BLaER1 (cell line): ENCODE results near the gene PRCC.

Source experiments
- H3K27ac ChIP-seq: shearing (Covaris generic); formaldehyde crosslinking; 2 replicates; pipeline ENCODE4 v1.8.1; 2022
- H3K27me3 ChIP-seq: shearing (Covaris generic); formaldehyde crosslinking; 2 replicates; pipeline ENCODE4 v1.8.1; 2022
- H3K36me3 ChIP-seq: shearing (Covaris generic); formaldehyde crosslinking; 2 replicates; pipeline ENCODE4 v1.8.1; 2022
- H3K4me1 ChIP-seq: shearing (Covaris generic); formaldehyde crosslinking; 2 replicates; pipeline ENCODE4 v1.8.1; 2022
- H3K4me2 ChIP-seq: shearing (Covaris generic); formaldehyde crosslinking; 2 replicates; pipeline ENCODE4 v1.8.1; 2022
- H3K4me3 ChIP-seq: shearing (Covaris generic); formaldehyde crosslinking; 2 replicates; pipeline ENCODE4 v1.8.1; 2022
- H3K9ac ChIP-seq: shearing (Covaris generic); formaldehyde crosslinking; 2 replicates; pipeline ENCODE4 v1.8.1; 2022
- H3K9me3 ChIP-seq: shearing (Covaris generic); formaldehyde crosslinking; 2 replicates; pipeline ENCODE4 v1.8.1; 2022
- H4K20me1 ChIP-seq: shearing (Covaris generic); formaldehyde crosslinking; 2 replicates; pipeline ENCODE4 v1.8.1; 2022
- Cebpa-rat ChIP-seq: shearing (Covaris generic); IDR thresholded peaks from 2 replicates; pipeline ENCODE4 v1.8.1; 2022

Gene PRCC

GRCh38 chr1:156804026-156804425 lies 36.7 kb downstream of the PRCC start:
- peak overlapping the region; percentile 30; the same call in 1 of the 2 replicates for H3K27ac ChIP-seq
- peak overlapping the region; percentile 36 for H3K4me2 ChIP-seq
- peaks cover 20% of the 10 kb centered on the region for H4K20me1 ChIP-seq
- H3K9me3 ChIP-seq: no peaks in the 10 kb centered on the region
- H3K4me1 ChIP-seq: peaks cover 63% of the 10 kb centered on the region
- H3K27me3 ChIP-seq: no peaks in the 10 kb centered on the region
- H3K36me3 ChIP-seq: peaks cover 56% of the 10 kb centered on the region
- H3K4me3 ChIP-seq: no peak overlapping the region
- no peak for TF ChIP-seq Cebpa-rat
- no peak overlapping the region for H3K9ac ChIP-seq

DNA sequence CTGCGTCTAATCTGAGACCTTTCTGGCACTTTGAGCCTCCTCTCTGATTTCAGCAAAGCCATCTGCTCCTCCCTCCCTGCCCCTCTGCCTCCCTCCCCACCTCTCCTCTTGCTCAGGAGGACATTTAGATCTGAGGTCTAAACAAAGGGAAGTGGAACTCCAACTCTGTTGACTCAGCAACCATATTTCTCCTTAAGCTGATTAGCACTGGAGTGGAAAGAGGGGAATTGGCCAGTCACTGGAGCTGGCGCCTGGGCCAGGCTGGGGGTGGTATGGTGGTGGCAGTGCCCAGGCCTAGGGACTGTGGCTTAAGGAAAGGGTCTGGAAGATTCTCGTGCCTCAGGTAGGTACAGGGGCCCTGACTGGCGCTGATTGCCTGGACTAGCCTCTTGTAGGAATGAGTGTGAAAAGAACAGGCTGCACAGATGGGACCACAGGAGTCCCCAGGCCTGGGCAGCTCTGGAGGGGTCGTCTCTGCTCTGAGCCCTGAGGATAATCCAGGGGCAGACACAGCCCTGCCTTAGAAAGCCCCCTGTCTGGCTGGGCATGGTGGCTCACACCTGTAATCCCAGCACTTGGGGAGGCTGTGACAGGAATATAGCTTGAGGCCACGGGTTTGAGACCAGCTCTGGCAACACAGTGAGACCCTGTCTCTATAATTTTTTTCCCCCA lies 37.4 kb downstream of the PRCC start:
- Histone ChIP-seq H3K27ac (peak overlapping the region; percentile 30), H3K9ac (peak overlapping the region; percentile 23; the same call in 1 of the 2 replicates), H3K4me3 (no peak overlapping the region), H3K4me1 (peaks cover 63% of the 10 kb centered on the region), H4K20me1 (peaks cover 20% of the 10 kb centered on the region), H3K9me3 (no peaks in the 10 kb centered on the region), H3K4me2 (peak overlapping the region; percentile 36; the same call in 1 of the 2 replicates), H3K27me3 (no peaks in the 10 kb centered on the region), H3K36me3 (peaks cover 52% of the 10 kb centered on the region)
- no peak for TF ChIP-seq Cebpa-rat

DNA sequence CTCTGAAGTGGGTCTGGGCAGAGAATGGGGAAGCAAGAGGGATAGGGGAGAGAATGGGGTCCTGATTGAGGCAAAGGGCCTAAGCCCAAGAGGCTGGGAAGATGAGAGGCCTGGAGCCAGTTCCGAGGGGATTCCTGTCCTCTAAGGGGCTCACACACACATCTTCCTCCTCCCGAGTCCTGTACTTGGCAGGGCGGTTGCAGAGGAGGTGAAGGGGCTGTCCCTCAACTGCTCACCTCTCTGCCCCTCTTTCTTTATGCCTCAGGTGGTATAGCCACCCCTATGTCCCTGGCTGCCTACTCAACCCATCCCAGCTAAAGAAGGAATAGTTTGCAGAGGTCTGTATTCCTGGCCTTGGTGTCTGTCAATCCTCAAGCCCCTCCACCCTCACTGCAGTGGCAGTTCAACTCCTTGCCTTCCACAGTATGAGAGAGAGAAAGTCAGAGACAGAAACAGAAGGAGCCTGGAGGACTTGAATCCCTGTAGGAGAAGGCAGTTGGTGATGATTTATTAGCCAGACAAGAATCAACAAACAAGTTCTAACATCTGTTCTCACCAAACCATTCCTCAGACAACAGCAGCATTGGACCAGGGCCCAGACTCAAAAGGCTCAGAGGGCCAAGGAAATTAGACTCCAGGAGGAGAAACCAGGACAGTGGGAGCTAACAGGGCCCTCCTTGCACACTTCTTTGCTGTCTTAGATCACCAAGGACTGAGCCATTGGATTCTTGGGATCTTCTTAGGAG lies 38.6 kb downstream of the PRCC start:
- Histone ChIP-seq H3K27ac (no peak overlapping the region), H3K27me3 (no peaks in the 10 kb centered on the region), H3K36me3 (peaks cover 43% of the 10 kb centered on the region), H3K9me3 (no peaks in the 10 kb centered on the region), H3K9ac (no peak overlapping the region), H3K4me1 (peaks cover 60% of the 10 kb centered on the region), H3K4me3 (no peak overlapping the region), H3K4me2 (no peak overlapping the region), H4K20me1 (peaks cover 18% of the 10 kb centered on the region)
- TF ChIP-seq Cebpa-rat: no peak

- Histone ChIP-seq H3K9ac (no peak overlapping the region), H3K9me3 (no peaks in the 10 kb centered on the region), H3K4me1 (peaks cover 56% of the 10 kb centered on the region), H3K4me3 (no peak overlapping the region), H3K36me3 (peaks cover 41% of the 10 kb centered on the region), H3K4me2 (peak overlapping the region; percentile 69), H3K27me3 (no peaks in the 10 kb centered on the region), H3K27ac (no peak overlapping the region), H4K20me1 (peaks cover 10% of the 10 kb centered on the region)
- TF ChIP-seq Cebpa-rat: no peak
These were observed 39.4 kb downstream of the PRCC start for GRCh38 chr1:156806512-156807440.

- H3K27me3 ChIP-seq: no peaks in the 10 kb centered on the region
- no peak overlapping the region for H3K4me3 ChIP-seq
- H3K36me3 ChIP-seq: peaks cover 39% of the 10 kb centered on the region
- no peak overlapping the region for H3K9ac ChIP-seq
- peaks cover 56% of the 10 kb centered on the region for H3K4me1 ChIP-seq
- H3K4me2 ChIP-seq: peak overlapping the region; percentile 69
- H4K20me1 ChIP-seq: peaks cover 7% of the 10 kb centered on the region; the same call in 1 of the 2 replicates
- no peak for TF ChIP-seq Cebpa-rat
- peak overlapping the region; percentile 41; the same call in 1 of the 2 replicates for H3K27ac ChIP-seq
- H3K9me3 ChIP-seq: no peaks in the 10 kb centered on the region
These were observed 40.3 kb downstream of the PRCC start for GRCh38 chr1:156807627-156808026.

- Histone ChIP-seq H3K4me1 (peaks cover 56% of the 10 kb centered on the region), H3K27ac (0 out of 2 replicates have a peak overlapping the region, but pooled peaks have one; percentile 41)
These were observed 41.1 kb downstream of the PRCC start for GRCh38 chr1:156808186-156809030.

GRCh38 chr1:156809281-156809680 lies 41.9 kb downstream of the PRCC start:
- Histone ChIP-seq H3K27ac (no peak overlapping the region), H3K4me3 (no peak overlapping the region), H4K20me1 (peaks cover 7% of the 10 kb centered on the region; the same call in 1 of the 2 replicates), H3K9ac (no peak overlapping the region), H3K4me2 (no peak overlapping the region), H3K9me3 (no peaks in the 10 kb centered on the region), H3K4me1 (peaks cover 54% of the 10 kb centered on the region), H3K36me3 (peaks cover 37% of the 10 kb centered on the region), H3K27me3 (no peaks in the 10 kb centered on the region)
- no peak for TF ChIP-seq Cebpa-rat

More at GRCh38 chr1:156808186-156809030, 41.1 kb downstream of the PRCC start:
- Histone ChIP-seq H3K27me3 (no peaks in the 10 kb centered on the region), H3K36me3 (peaks cover 37% of the 10 kb centered on the region), H3K4me3 (no peak overlapping the region), H4K20me1 (peaks cover 7% of the 10 kb centered on the region; the same call in 1 of the 2 replicates), H3K9ac (no peak overlapping the region), H3K9me3 (no peaks in the 10 kb centered on the region), H3K4me2 (peak overlapping the region; percentile 69)
- TF ChIP-seq Cebpa-rat: no peak

GRCh38 chr1:156809711-156810366 lies 42.5 kb downstream of the PRCC start:
- no peak for TF ChIP-seq Cebpa-rat
- Histone ChIP-seq H3K27ac (no peak overlapping the region), H3K4me3 (no peak overlapping the region), H3K9ac (no peak overlapping the region), H3K4me1 (peaks cover 54% of the 10 kb centered on the region), H3K36me3 (peaks cover 37% of the 10 kb centered on the region), H3K27me3 (no peaks in the 10 kb centered on the region), H4K20me1 (peaks cover 7% of the 10 kb centered on the region; the same call in 1 of the 2 replicates), H3K9me3 (no peaks in the 10 kb centered on the region), H3K4me2 (no peak overlapping the region)
